Thoracic aorta (tissue), 2 donors: Measurements from ENCODE around the gene TMEM208. TPM values are rescaled to one million over a fixed set of nuclear protein-coding genes. Genes with fewer than 3 reads are reported as not detected.

ENCODE experiments used
- ATAC-seq: fragments of 150-250 bp; one replicate; pipeline ENCODE4 v1.8.0; 2017; ENCODE audit warnings: low read depth; ENCODE audit not compliant: insufficient number of reproducible peaks, low FRiP score
- DNase-seq: peaks from one replicate; pipeline ENCODE4 v3.0.0-alpha.2; 2020; ENCODE audit warnings: low spot score
- H3K27ac ChIP-seq, 2 donors: fragments of 200-600 bp; sonication (generic); 1 replicate in 1 of 2; 2 replicates in 1 of 2; pipeline ENCODE4 v1.5.1; 2016; ENCODE audit warnings: mild to moderate bottlenecking in 2 of 2, moderate library complexity in 2 of 2
- H3K27me3 ChIP-seq: fragments of 200-600 bp; sonication (generic); replicated peaks from 2 replicates; pipeline ENCODE4 v1.6.0; 2016; ENCODE audit warnings: mild to moderate bottlenecking; ENCODE audit not compliant: insufficient read depth
- H3K36me3 ChIP-seq: fragments of 200-600 bp; sonication (generic); one replicate; pipeline ENCODE4 v1.5.1; 2016
- H3K4me1 ChIP-seq, 2 donors: fragments of 200-600 bp; sonication (generic); 1 replicate in 1 of 2; 2 replicates in 1 of 2; pipeline versions ENCODE4 v1.5.1 to v1.6.0; 2016; ENCODE audit warnings: low read depth in 2 of 2, mild to moderate bottlenecking in 1 of 2; ENCODE audit not compliant: control insufficient read depth in 1 of 2
- H3K4me3 ChIP-seq: fragments of 200-600 bp; sonication (generic); 2 replicates; pipeline ENCODE4 v1.5.1; 2016; ENCODE audit warnings: mild to moderate bottlenecking
- H3K9me3 ChIP-seq: fragments of 200-600 bp; sonication (generic); 2 replicates; pipeline ENCODE4 v1.5.1; 2016
- CTCF ChIP-seq: fragments of 200-600 bp; sonication (generic); IDR thresholded peaks from one replicate; pipeline ENCODE4 v1.5.1; 2019; ENCODE audit warnings: antibody characterized with exemption
- total RNA-seq, 2 donors: library from RNA; depleted of rRNA; stranded (reverse); fragments of >200 nt; gene quantifications; one replicate each; pipeline versions ENCODE4 v1.1.0 to v1.2.3, GENCODE V29; 2016

Gene TMEM208
- total RNA-seq, 2 donors from 2014 or later, result 21.2 to 32.2 TPM

DNA sequence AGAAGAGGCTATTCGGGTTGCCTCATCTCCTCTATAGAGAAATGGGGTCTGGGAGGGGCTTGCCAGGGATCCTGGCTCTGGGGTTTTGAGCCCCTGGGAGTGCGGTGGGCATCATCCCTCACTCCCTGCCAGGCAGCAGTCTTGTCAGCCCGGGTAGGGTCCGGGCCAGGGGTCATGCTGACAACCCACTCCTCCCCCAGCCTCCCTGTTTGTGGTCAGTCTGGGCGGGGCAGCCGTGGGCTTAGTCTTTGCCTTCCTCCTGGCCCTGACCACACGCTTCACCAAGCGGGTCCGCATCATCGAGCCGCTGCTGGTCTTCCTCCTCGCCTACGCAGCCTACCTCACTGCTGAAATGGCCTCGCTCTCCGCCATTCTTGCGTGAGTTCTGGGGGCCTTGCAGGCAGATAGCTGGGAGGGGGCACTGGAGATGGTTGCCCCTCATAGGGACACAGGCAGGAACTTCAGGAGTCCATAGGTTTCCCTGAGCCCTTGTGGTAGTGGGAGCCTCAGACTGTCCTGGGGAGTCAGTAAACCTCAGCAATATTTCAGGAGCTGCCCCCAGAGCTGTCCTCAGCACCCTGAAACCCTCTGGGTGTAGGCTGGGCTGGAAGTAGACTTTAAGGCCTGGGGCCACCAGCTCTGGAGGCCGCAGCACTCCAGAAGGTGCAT, 28.8 kb downstream of the TMEM208 start:
- DNase-seq (no peak), ATAC-seq (no peak)
- Histone ChIP-seq H3K36me3 (no peaks in the 10 kb centered on the region), H3K27ac (no peak overlapping the region), H3K4me3 (no peak overlapping the region), H3K27me3 (no peaks in the 10 kb centered on the region), H3K4me1 (no peaks in the 10 kb centered on the region), H3K9me3 (no peaks in the 10 kb centered on the region)
- TF ChIP-seq CTCF, result no peak

GRCh38 chr16:67256701-67257230, 29.8 kb downstream of the TMEM208 start:
- TF ChIP-seq CTCF, result no peak
- no peaks in the 10 kb centered on the region for H3K9me3 ChIP-seq
- H3K4me1 ChIP-seq, result no peaks in the 10 kb centered on the region
- H3K27me3 ChIP-seq, result no peaks in the 10 kb centered on the region
- ATAC-seq (no peak), DNase-seq (no peak)
- no peaks in the 10 kb centered on the region for H3K36me3 ChIP-seq
- no peak overlapping the region for H3K27ac ChIP-seq
- H3K4me3 ChIP-seq, result no peak overlapping the region

DNA sequence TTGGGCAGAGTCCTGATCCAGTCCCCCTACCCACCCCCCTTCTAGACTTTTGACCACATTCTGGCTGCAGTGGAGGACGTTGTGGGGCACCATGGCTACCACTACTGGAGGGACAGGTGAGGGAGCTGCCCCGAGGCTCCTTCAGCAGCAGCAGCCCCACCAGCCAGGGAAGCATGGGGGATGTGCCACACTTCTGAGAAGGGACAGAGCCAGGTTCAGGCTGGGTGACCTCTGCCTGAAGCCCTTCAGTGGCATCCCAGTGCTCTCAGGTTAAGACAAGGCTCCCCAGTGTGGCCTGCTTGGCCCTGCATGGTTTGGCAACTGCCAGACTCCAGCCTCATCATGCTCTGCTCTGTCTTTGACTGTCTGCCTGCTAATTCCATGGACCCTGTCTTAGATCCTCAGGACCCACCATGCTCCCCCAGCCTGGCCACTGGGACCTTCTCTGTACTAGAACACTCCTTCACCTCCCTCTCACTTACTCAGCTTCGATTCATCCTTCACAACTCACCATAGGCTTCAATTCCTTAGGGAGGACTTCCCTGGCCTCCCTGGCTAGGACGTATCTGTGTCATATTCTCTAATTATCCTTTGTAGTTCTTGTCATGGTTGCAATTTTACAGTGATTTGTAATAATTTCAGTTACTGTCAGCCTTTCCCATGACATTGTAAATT, 30.7 kb downstream of the TMEM208 start:
- Histone ChIP-seq H3K27ac (no peak overlapping the region), H3K27me3 (no peaks in the 10 kb centered on the region), H3K36me3 (no peaks in the 10 kb centered on the region), H3K9me3 (no peaks in the 10 kb centered on the region), H3K4me1 (no peaks in the 10 kb centered on the region), H3K4me3 (no peak overlapping the region)
- no peak for ATAC-seq
- no peak for TF ChIP-seq CTCF
- no peak for DNase-seq

DNA sequence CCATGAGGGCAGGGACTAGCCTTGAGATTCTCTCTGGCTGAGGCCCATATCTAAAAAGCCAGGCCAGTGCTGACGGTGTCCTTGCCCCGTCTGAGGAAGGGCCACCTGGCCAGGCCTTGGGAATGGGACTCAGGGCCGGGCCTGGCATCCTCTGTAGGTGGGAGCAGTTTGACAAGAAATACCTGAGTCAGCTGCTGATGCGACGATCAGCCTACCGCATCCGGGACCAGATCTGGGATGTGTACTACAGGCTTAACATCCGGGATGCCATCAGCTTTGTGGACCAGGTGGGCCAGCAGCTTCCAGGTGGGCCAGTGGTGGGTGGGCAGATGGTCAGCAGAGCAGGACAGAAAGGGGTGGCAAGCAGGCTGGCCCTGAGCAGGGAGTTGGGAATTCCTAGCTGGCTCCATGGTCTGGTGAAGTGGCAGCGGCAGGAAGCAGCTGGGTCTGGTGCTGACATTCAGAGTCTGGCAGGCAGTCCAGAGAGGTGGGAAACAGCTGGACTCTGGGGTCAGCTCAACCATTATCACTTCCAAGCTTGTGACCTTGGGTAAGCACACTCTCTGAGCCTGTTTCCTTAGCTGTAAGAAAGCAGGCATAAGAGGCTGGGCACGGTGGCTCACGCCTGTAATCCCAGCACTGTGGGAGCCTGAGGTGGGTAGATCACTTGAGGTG, 31.4 kb downstream of the TMEM208 start:
- no peak for DNase-seq
- H3K36me3 ChIP-seq, result no peaks in the 10 kb centered on the region
- TF ChIP-seq CTCF, result no peak
- H3K27ac ChIP-seq, result no peak overlapping the region
- no peaks in the 10 kb centered on the region for H3K27me3 ChIP-seq
- H3K4me1 ChIP-seq, result no peaks in the 10 kb centered on the region
- no peak for ATAC-seq
- no peaks in the 10 kb centered on the region for H3K9me3 ChIP-seq
- no peak overlapping the region for H3K4me3 ChIP-seq

DNA sequence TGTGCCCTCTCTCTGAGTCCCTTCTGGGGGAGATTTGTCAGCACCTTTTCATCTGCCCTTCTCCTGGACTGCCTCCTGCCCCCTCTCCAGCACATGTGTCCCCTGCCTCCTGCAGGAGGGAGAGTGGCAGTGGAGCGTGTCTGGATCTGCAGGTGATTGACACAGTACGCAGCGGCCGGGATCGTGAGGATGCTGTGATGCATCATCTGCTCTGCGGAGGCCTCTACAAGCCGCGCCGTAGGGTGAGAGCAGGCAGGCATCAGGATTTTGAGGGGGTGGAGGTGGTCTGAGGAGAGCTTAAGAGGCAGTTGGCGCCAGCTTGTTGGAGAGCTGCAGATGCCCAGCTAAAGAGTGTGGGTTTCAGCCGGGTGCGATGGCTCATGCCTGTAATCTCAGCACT, 32.8 kb downstream of the TMEM208 start:
- Histone ChIP-seq H3K4me3 (no peak overlapping the region), H3K27me3 (no peaks in the 10 kb centered on the region), H3K9me3 (no peaks in the 10 kb centered on the region), H3K4me1 (no peaks in the 10 kb centered on the region), H3K27ac (no peak overlapping the region), H3K36me3 (no peaks in the 10 kb centered on the region)
- DNase-seq (no peak), ATAC-seq (no peak)
- TF ChIP-seq CTCF, result no peak
